Activated CD4-positive, alpha-beta T cell treated with anti-CD3 and anti-CD28 coated beads, Interleukin-2, amount 50 U/mL, for 48 hours (primary cell): ENCODE results near the gene MPV17L2.
A peak's percentile ranks its signal among the peaks of the same experiment; 100 is the strongest.
"Not testable (repeated sequence)": the region's sequence is repeated elsewhere in the genome, so short reads cannot be mapped to it uniquely, and the experiment has no call there.

Source experiments
- DNase-seq, 2 experiments: peaks; one replicate each; pipeline ENCODE4 v3.0.0-alpha.2; 2020

The MPV17L2 gene

GRCh38 chr19:18192673-18193387 lies at the start of gene MPV17L2:
MPV17L2 (plus strand) TSS chr19:18193218; CDS start chr19:18193282, 64 bp downstream.
- DNase-seq = peak; percentile 98 to 99

GRCh38 chr19:18143902-18144301 lies 49.1 kb upstream of the MPV17L2 start:
- no peak for DNase-seq

- no peak for DNase-seq
Observed at GRCh38 chr19:18144361-18144760, 48.7 kb upstream of the MPV17L2 start.

GRCh38 chr19:18144906-18145305 lies 48.1 kb upstream of the MPV17L2 start:
- DNase-seq = no peak

GRCh38 chr19:18145391-18145999 lies 47.5 kb upstream of the MPV17L2 start:
- DNase-seq = no peak

GRCh38 chr19:18147396-18147795 lies 45.6 kb upstream of the MPV17L2 start:
- DNase-seq = no peak

GRCh38 chr19:18149596-18149975 lies 43.4 kb upstream of the MPV17L2 start:
- DNase-seq = no peak

- no peak for DNase-seq
Observed at GRCh38 chr19:18150776-18151624, 42.0 kb upstream of the MPV17L2 start.

GRCh38 chr19:18152442-18152816 lies 40.6 kb upstream of the MPV17L2 start:
- DNase-seq = peak; percentile 99

- peak; percentile 99 to 100 for DNase-seq
Observed at GRCh38 chr19:18152817-18153555, 40.0 kb upstream of the MPV17L2 start, which contains the start of gene PIK3R2. PIK3R2 (plus strand) TSS chr19:18153163; CDS start chr19:18155880, 2,717 bp downstream.

- peak; percentile 30 to 33 for DNase-seq
Observed at GRCh38 chr19:18153556-18154134, 39.4 kb upstream of the MPV17L2 start.

- no peak for DNase-seq
Observed at GRCh38 chr19:18155095-18156087, 37.6 kb upstream of the MPV17L2 start.

GRCh38 chr19:18156268-18156667 lies 36.8 kb upstream of the MPV17L2 start:
- DNase-seq = no peak

GRCh38 chr19:18156841-18157464 lies 36.1 kb upstream of the MPV17L2 start:
- DNase-seq = no peak

- DNase-seq = no peak
Observed at GRCh38 chr19:18157465-18158063, 35.5 kb upstream of the MPV17L2 start.

- DNase-seq = no peak
Observed at GRCh38 chr19:18158467-18158866, 34.6 kb upstream of the MPV17L2 start.

GRCh38 chr19:18159059-18159616 lies 33.9 kb upstream of the MPV17L2 start:
- not testable (repeated sequence) for DNase-seq

GRCh38 chr19:18159810-18160209 lies 33.2 kb upstream of the MPV17L2 start:
- DNase-seq = no peak

- DNase-seq = peak; percentile 12 to 26
Observed at GRCh38 chr19:18160493-18160970, 32.5 kb upstream of the MPV17L2 start.
